ENCODE data around the gene PDIK1L.

PDIK1L gene

GRCh38 chr1:26145041-26145959 is 33.7 kb downstream of the PDIK1L start:
- Histone ChIP-seq H3K4me3 (ENCODE audit: low read depth in 1 of 2, low read length in 2 of 2) (no peak overlapping the region), H3K36me3 (ENCODE audit: insufficient read depth, low read length) (no peaks in the 10 kb centered on the region), H3K9ac (ENCODE audit: low read length) (no peak overlapping the region), H3K4me1 (ENCODE audit: insufficient read depth, low read length) (no peaks in the 10 kb centered on the region), H3K9me3 (ENCODE audit: low read length) (no peaks in the 10 kb centered on the region), H3K27ac (ENCODE audit: low read depth, low read length) (no peak overlapping the region), H3K27me3 (ENCODE audit: control insufficient read depth in 1 of 2, insufficient read depth in 2 of 2, low read length in 2 of 2) (no peaks in the 10 kb centered on the region)

GRCh38 chr1:26145960-26146294 is 34.3 kb downstream of the PDIK1L start:
- H3K9me3 ChIP-seq (ENCODE audit: low read length) = no peaks in the 10 kb centered on the region
- no peaks in the 10 kb centered on the region for H3K27me3 ChIP-seq (ENCODE audit: control insufficient read depth in 1 of 2, insufficient read depth in 2 of 2, low read length in 2 of 2)
- H3K9ac ChIP-seq (ENCODE audit: low read length) = no peak overlapping the region
- H3K4me3 ChIP-seq (ENCODE audit: low read depth in 1 of 2, low read length in 2 of 2) = no peak overlapping the region
- H3K27ac ChIP-seq (ENCODE audit: low read depth, low read length) = no peak overlapping the region
- H3K36me3 ChIP-seq (ENCODE audit: insufficient read depth, low read length) = no peaks in the 10 kb centered on the region
- no peaks in the 10 kb centered on the region for H3K4me1 ChIP-seq (ENCODE audit: insufficient read depth, low read length)

GRCh38 chr1:26148887-26149286 is 37.3 kb downstream of the PDIK1L start:
- no peaks in the 10 kb centered on the region for H3K36me3 ChIP-seq (ENCODE audit: insufficient read depth, low read length)
- no peak overlapping the region for H3K9ac ChIP-seq (ENCODE audit: low read length)
- no peaks in the 10 kb centered on the region for H3K9me3 ChIP-seq (ENCODE audit: low read length)
- H3K27me3 ChIP-seq (ENCODE audit: control insufficient read depth in 1 of 2, insufficient read depth in 2 of 2, low read length in 2 of 2) = no peaks in the 10 kb centered on the region
- no peak overlapping the region for H3K4me3 ChIP-seq (ENCODE audit: low read depth in 1 of 2, low read length in 2 of 2)
- no peaks in the 10 kb centered on the region for H3K4me1 ChIP-seq (ENCODE audit: insufficient read depth, low read length)
- no peak overlapping the region for H3K27ac ChIP-seq (ENCODE audit: low read depth, low read length)

GRCh38 chr1:26153966-26154532 is 42.4 kb downstream of the PDIK1L start:
- H3K9ac ChIP-seq (ENCODE audit: low read length) = no peak overlapping the region
- no peaks in the 10 kb centered on the region for H3K36me3 ChIP-seq (ENCODE audit: insufficient read depth, low read length)
- no peaks in the 10 kb centered on the region for H3K9me3 ChIP-seq (ENCODE audit: low read length)
- H3K27ac ChIP-seq (ENCODE audit: low read depth, low read length) = no peak overlapping the region
- H3K27me3 ChIP-seq (ENCODE audit: control insufficient read depth in 1 of 2, insufficient read depth in 2 of 2, low read length in 2 of 2) = peaks cover 5 to 19% of the 10 kb centered on the region in 2 donors
- no peak overlapping the region for H3K4me3 ChIP-seq (ENCODE audit: low read depth in 1 of 2, low read length in 2 of 2)
- no peaks in the 10 kb centered on the region for H3K4me1 ChIP-seq (ENCODE audit: insufficient read depth, low read length)

- no peaks in the 10 kb centered on the region for H3K36me3 ChIP-seq (ENCODE audit: insufficient read depth, low read length)
- H3K4me1 ChIP-seq (ENCODE audit: insufficient read depth, low read length) = no peaks in the 10 kb centered on the region
- no peak overlapping the region for H3K4me3 ChIP-seq (ENCODE audit: low read depth in 1 of 2, low read length in 2 of 2)
- no peak overlapping the region for H3K9ac ChIP-seq (ENCODE audit: low read length)
- no peaks in the 10 kb centered on the region for H3K9me3 ChIP-seq (ENCODE audit: low read length)
- no peak overlapping the region for H3K27ac ChIP-seq (ENCODE audit: low read depth, low read length)
- H3K27me3 ChIP-seq (ENCODE audit: control insufficient read depth in 1 of 2, insufficient read depth in 2 of 2, low read length in 2 of 2) = peaks cover 5 to 23% of the 10 kb centered on the region in 2 donors
Observed at GRCh38 chr1:26154750-26155149, 43.1 kb downstream of the PDIK1L start.

GRCh38 chr1:26155370-26156284 is 44.0 kb downstream of the PDIK1L start:
- Histone ChIP-seq H3K36me3 (ENCODE audit: insufficient read depth, low read length) (no peaks in the 10 kb centered on the region), H3K4me3 (ENCODE audit: low read depth in 1 of 2, low read length in 2 of 2) (no peak overlapping the region), H3K9me3 (ENCODE audit: low read length) (no peaks in the 10 kb centered on the region), H3K27ac (ENCODE audit: low read depth, low read length) (no peak overlapping the region), H3K27me3 (ENCODE audit: control insufficient read depth in 1 of 2, insufficient read depth in 2 of 2, low read length in 2 of 2) (peaks cover 5 to 23% of the 10 kb centered on the region in 2 donors), H3K9ac (ENCODE audit: low read length) (no peak overlapping the region), H3K4me1 (ENCODE audit: insufficient read depth, low read length) (no peaks in the 10 kb centered on the region)

- no peaks in the 10 kb centered on the region for H3K36me3 ChIP-seq (ENCODE audit: insufficient read depth, low read length)
- peaks cover 5% of the 10 kb centered on the region for H3K4me1 ChIP-seq (ENCODE audit: insufficient read depth, low read length)
- H3K27ac ChIP-seq (ENCODE audit: low read depth, low read length) = no peak overlapping the region
- H3K27me3 ChIP-seq (ENCODE audit: control insufficient read depth in 1 of 2, insufficient read depth in 2 of 2, low read length in 2 of 2) = peaks cover 5 to 29% of the 10 kb centered on the region in 2 donors
- no peak overlapping the region for H3K9ac ChIP-seq (ENCODE audit: low read length)
- no peaks in the 10 kb centered on the region for H3K9me3 ChIP-seq (ENCODE audit: low read length)
- no peak overlapping the region for H3K4me3 ChIP-seq (ENCODE audit: low read depth in 1 of 2, low read length in 2 of 2)
Observed at GRCh38 chr1:26156285-26157038, 44.8 kb downstream of the PDIK1L start.

GRCh38 chr1:26158271-26158907 is 46.8 kb downstream of the PDIK1L start:
- H3K27ac ChIP-seq (ENCODE audit: low read depth, low read length) = no peak overlapping the region
- no peaks in the 10 kb centered on the region for H3K36me3 ChIP-seq (ENCODE audit: insufficient read depth, low read length)
- peaks cover 5 to 30% of the 10 kb centered on the region in 2 donors for H3K27me3 ChIP-seq (ENCODE audit: control insufficient read depth in 1 of 2, insufficient read depth in 2 of 2, low read length in 2 of 2)
- peaks cover 10% of the 10 kb centered on the region for H3K4me1 ChIP-seq (ENCODE audit: insufficient read depth, low read length)
- H3K9ac ChIP-seq (ENCODE audit: low read length) = no peak overlapping the region
- no peak overlapping the region for H3K4me3 ChIP-seq (ENCODE audit: low read depth in 1 of 2, low read length in 2 of 2)
- no peaks in the 10 kb centered on the region for H3K9me3 ChIP-seq (ENCODE audit: low read length)

GRCh38 chr1:26158908-26159742 is 47.5 kb downstream of the PDIK1L start, which contains the start of gene FAM110D:
FAM110D (plus strand) TSS chr1:26159079; CDS start chr1:26161292, 2,213 bp downstream.
- Histone ChIP-seq H3K27ac (ENCODE audit: low read depth, low read length) (no peak within 1 kb of the TSS), H3K27me3 (ENCODE audit: control insufficient read depth in 1 of 2, insufficient read depth in 2 of 2, low read length in 2 of 2) (peaks cover 5 to 30% of the 10 kb centered on the region in 2 donors), H3K9me3 (ENCODE audit: low read length) (no peaks in the 10 kb centered on the region), H3K9ac (ENCODE audit: low read length) (no peak within 1 kb of the TSS), H3K4me1 (ENCODE audit: insufficient read depth, low read length) (peaks cover 10% of the 10 kb centered on the region), H3K36me3 (ENCODE audit: insufficient read depth, low read length) (no peaks in the 10 kb centered on the region), H3K4me3 (ENCODE audit: low read depth in 1 of 2, low read length in 2 of 2) (no peak within 1 kb of the TSS)

GRCh38 chr1:26159743-26160039 is 48.1 kb downstream of the PDIK1L start:
- Histone ChIP-seq H3K9ac (ENCODE audit: low read length) (no peak overlapping the region), H3K27me3 (ENCODE audit: control insufficient read depth in 1 of 2, insufficient read depth in 2 of 2, low read length in 2 of 2) (peaks cover 5 to 30% of the 10 kb centered on the region in 2 donors), H3K9me3 (ENCODE audit: low read length) (no peaks in the 10 kb centered on the region), H3K36me3 (ENCODE audit: insufficient read depth, low read length) (no peaks in the 10 kb centered on the region), H3K27ac (ENCODE audit: low read depth, low read length) (no peak overlapping the region), H3K4me3 (ENCODE audit: low read depth in 1 of 2, low read length in 2 of 2) (no peak overlapping the region), H3K4me1 (ENCODE audit: insufficient read depth, low read length) (peaks cover 10% of the 10 kb centered on the region)
